Measurements from ENCODE around the gene BRMS1. TPM values are rescaled to one million over a fixed set of nuclear protein-coding genes. Genes with fewer than 3 reads are reported as not detected.
A peak's percentile ranks its signal among the peaks of the same experiment; 100 is the strongest.

BRMS1 gene
- total RNA-seq, 1 experiment from 2014 or later, result 80.5 TPM

DNA sequence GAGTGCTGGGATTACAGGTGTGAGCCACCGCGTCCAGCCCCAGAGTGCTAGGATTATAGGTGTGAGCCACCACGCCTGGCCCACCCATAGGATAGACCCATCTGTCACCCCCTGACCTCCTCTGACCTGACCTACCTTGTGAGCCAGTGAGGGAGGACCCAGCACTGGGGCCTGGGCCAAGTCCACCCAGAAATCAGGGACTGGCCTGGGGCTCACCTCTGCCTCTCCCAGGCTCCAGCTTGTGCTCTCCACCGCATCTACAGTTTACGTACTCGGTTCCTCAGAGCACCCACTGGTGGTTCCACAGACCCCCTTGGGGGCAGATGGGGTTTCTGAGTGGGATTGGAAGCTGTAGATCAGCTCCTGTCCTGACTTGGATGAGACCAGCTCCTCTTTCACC is 20.3 kb upstream of the BRMS1 start:
- Histone ChIP-seq H3K36me3 (ENCODE audit: control insufficient read depth, insufficient read depth, low read length) (no peaks in the 10 kb centered on the region), H3K4me1 (ENCODE audit: control insufficient read depth, insufficient read depth, low read length) (peaks cover 11% of the 10 kb centered on the region), H3K9me3 (ENCODE audit: control insufficient read depth, insufficient read depth, low read depth, low read length) (no peaks in the 10 kb centered on the region), H3K27me3 (ENCODE audit: control insufficient read depth, insufficient read depth, low read length) (no peaks in the 10 kb centered on the region), H3K4me3 (ENCODE audit: low read depth in 2 of 2, low read length in 2 of 2) (no peak overlapping the region), H3K27ac (ENCODE audit: low read length) (no peak overlapping the region)
- no peak for DNase-seq (ENCODE audit: low read depth, low spot score)
- TF ChIP-seq CTCF (IDR thresholded peaks at IDR 0.05) (no peak), TCF7L2 (IDR thresholded peaks at IDR 0.05; ENCODE audit: low read depth, low read length) (no peak), POLR2AphosphoS5 (IDR thresholded peaks at IDR 0.05; ENCODE audit: low read depth, low read length) (no peak), SIN3A (IDR thresholded peaks at IDR 0.05; ENCODE audit: borderline replicate concordance, insufficient read depth, low read depth, low read length) (no peak)
- TF ChIP-seq, protein P1, sequence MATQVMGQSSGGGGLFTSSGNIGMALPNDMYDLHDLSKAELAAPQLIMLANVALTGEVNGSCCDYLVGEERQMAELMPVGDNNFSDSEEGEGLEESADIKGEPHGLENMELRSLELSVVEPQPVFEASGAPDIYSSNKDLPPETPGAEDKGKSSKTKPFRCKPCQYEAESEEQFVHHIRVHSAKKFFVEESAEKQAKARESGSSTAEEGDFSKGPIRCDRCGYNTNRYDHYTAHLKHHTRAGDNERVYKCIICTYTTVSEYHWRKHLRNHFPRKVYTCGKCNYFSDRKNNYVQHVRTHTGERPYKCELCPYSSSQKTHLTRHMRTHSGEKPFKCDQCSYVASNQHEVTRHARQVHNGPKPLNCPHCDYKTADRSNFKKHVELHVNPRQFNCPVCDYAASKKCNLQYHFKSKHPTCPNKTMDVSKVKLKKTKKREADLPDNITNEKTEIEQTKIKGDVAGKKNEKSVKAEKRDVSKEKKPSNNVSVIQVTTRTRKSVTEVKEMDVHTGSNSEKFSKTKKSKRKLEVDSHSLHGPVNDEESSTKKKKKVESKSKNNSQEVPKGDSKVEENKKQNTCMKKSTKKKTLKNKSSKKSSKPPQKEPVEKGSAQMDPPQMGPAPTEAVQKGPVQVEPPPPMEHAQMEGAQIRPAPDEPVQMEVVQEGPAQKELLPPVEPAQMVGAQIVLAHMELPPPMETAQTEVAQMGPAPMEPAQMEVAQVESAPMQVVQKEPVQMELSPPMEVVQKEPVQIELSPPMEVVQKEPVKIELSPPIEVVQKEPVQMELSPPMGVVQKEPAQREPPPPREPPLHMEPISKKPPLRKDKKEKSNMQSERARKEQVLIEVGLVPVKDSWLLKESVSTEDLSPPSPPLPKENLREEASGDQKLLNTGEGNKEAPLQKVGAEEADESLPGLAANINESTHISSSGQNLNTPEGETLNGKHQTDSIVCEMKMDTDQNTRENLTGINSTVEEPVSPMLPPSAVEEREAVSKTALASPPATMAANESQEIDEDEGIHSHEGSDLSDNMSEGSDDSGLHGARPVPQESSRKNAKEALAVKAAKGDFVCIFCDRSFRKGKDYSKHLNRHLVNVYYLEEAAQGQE (IDR thresholded peaks at IDR 0.05; ENCODE audit: insufficient read depth in 1 of 2, low read depth in 2 of 2, low read length in 1 of 2), result no peak
- POLR2A ChIA-PET, result interaction anchor here (0.5 to 0.7 kb wide), 2 partner anchors 52 to 77 kb away, joined by 3 read pairs; no protein-coding TSS in a partner anchor
- in situ Hi-C loops (cut with HindIII; ENCODE audit: low pct_unique_long_range_greater_than_20kb, low sequenced_read_pairs) (no loop called here), intact Hi-C loops (cut with micrococcal nuclease; ENCODE audit: unreplicated experiment) (no loop called here)
- no peak for ATAC-seq
- CTCF ChIA-PET, result interaction anchor here (0.6 to 0.7 kb wide), 2 partner anchors 40 to 400 kb away, joined by 3 to 4 read pairs; no protein-coding TSS in a partner anchor
- BruUV-seq (replicated peaks), result no TSS peak

DNA sequence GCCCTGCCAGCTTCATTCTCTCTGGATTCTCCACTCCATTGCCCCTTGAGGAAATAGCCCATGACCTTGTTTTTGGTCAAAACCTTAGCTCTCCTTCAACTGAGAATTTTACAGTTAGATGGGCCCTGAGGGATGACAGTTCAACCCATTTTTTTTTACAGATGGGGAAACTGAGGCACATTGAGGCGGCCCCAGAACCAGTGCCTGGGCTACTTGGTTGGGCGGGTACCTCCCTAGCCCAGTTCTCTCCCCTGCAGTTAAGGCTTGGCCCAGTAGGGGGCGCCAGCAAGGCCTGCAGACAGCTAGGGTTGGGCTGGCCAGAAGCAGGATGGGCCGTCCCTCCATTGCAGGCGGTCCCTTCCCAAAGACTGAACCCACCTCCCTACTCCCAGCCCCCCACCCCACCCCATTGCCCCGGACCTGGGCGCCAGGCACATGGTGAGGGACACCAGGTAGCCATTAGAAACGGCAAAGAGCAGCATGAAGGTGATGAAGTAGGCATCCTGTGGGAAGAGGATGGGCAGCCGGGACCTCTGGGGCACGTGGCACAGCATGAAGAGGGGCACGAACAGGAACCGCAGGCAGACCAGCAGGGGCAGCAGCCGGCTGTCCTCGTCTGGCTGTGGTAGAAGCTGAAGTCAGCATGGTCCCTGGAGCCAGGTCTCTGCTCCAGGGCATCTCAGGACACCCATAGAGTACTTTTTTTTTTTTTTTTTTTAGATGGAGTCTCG is 19.1 kb upstream of the BRMS1 start:
- POLR2A ChIA-PET, result no interaction called here
- in situ Hi-C loops (cut with HindIII; ENCODE audit: low pct_unique_long_range_greater_than_20kb, low sequenced_read_pairs), result no loop called here
- Histone ChIP-seq H3K9me3 (ENCODE audit: control insufficient read depth, insufficient read depth, low read depth, low read length) (no peaks in the 10 kb centered on the region), H3K27ac (ENCODE audit: low read length) (no peak overlapping the region), H3K36me3 (ENCODE audit: control insufficient read depth, insufficient read depth, low read length) (no peaks in the 10 kb centered on the region), H3K27me3 (ENCODE audit: control insufficient read depth, insufficient read depth, low read length) (no peaks in the 10 kb centered on the region), H3K4me1 (ENCODE audit: control insufficient read depth, insufficient read depth, low read length) (peaks cover 8% of the 10 kb centered on the region), H3K4me3 (ENCODE audit: low read depth in 2 of 2, low read length in 2 of 2) (no peak overlapping the region)
- intact Hi-C loops (cut with micrococcal nuclease; ENCODE audit: unreplicated experiment), result no loop called here
- CTCF ChIA-PET, result interaction anchor here (0.6 to 1.7 kb wide), 7 partner anchors 22 to 312 kb away, joined by 3 to 6 read pairs (median 4); partner anchors contain the start of genes DPP3 and SF3B2
- peak; percentile 55 for ATAC-seq
- peak; percentile 99 for TF ChIP-seq CTCF (IDR thresholded peaks at IDR 0.05)
- TF ChIP-seq, protein P1 (IDR thresholded peaks at IDR 0.05; ENCODE audit: insufficient read depth in 1 of 2, low read depth in 2 of 2, low read length in 1 of 2), result no peak
- no peak for DNase-seq (ENCODE audit: low read depth, low spot score)
- no TSS peak for BruUV-seq (replicated peaks)
